Psoas muscle (tissue), 8 donors: ENCODE results near the gene CELF2. TPM values are rescaled to one million over a fixed set of nuclear protein-coding genes. Genes with fewer than 3 reads are reported as not detected.

Source experiments
- ATAC-seq, 4 donors: fragments of 200-7000 bp; cut with Tn5 transposase; one replicate each; pipeline ENCODE4 v1.9.1; 2020; ENCODE audit warnings: moderate library complexity in 3 of 4, mild to moderate bottlenecking in 2 of 4
- DNase-seq, 2 donors: peaks; one replicate each; pipeline ENCODE4 v3.0.0-alpha.2; 2020
- H3K27ac ChIP-seq: fragments of 200-600 bp; one replicate; pipeline ENCODE4 v1.8.0; 2022
- H3K27me3 ChIP-seq, 3 donors: fragments of 200-600 bp in 1 of 3; one replicate each; pipeline versions ENCODE4 v1.6.1 to v1.8.0; 2013 to 2022; ENCODE audit warnings: low read length in 2 of 3, mild to moderate bottlenecking in 2 of 3, moderate library complexity in 1 of 3; ENCODE audit not compliant: insufficient read depth in 3 of 3
- H3K36me3 ChIP-seq, 2 donors: fragments of 200-600 bp in 1 of 2; one replicate each; pipeline versions ENCODE4 v1.6.1 to v1.8.0; 2013 to 2022; ENCODE audit warnings: low read depth in 1 of 2, mild to moderate bottlenecking in 1 of 2, moderate library complexity in 1 of 2; ENCODE audit not compliant: insufficient read depth in 1 of 2
- H3K4me1 ChIP-seq: fragments of 200-600 bp; one replicate; pipeline ENCODE4 v1.8.0; 2022
- H3K4me3 ChIP-seq: fragments of 200-600 bp; one replicate; pipeline ENCODE4 v1.8.0; 2022; ENCODE audit warnings: mild to moderate bottlenecking
- H3K9me3 ChIP-seq: fragments of 200-600 bp; one replicate; pipeline ENCODE4 v1.8.0; 2022
- CTCF ChIP-seq: fragments of 200-600 bp; IDR thresholded peaks from one replicate; pipeline ENCODE4 v1.8.0; 2022; ENCODE audit warnings: antibody characterized with exemption
- WGBS, 3 donors: extraction: QIAGEN DNeasy Blood & Tissue Kit; methylation state at CpG; one replicate each; pipeline versions ENCODE4 v1.1.6 to v1.1.7; 2013; 5-methylcytosine and 5-hydroxymethylcytosine counted together
- intact Hi-C, 2 donors: fragments of 100-400 bp; cut with DNase I; formaldehyde crosslinking; loops; one replicate each; pipeline versions ENCODE4 v1.11.0 to v1.14.2; 2022
- polyA plus RNA-seq, 3 donors: library from polyadenylated mRNA; stranded (reverse); fragments of 200-250 nt; gene quantifications; one replicate each; pipeline ENCODE4 v1.2.3, GENCODE V29; 2013
- total RNA-seq, 4 donors: library from RNA; stranded (reverse); fragmentation: NEBNext Ultra II Directional in 2 of 4; extraction: Animal tissue kit (Norgen Biotek cat#: 25700) in 2 of 4; gene quantifications; one replicate each; pipeline versions ENCODE4 v1.2.1 to v1.2.4, GENCODE V29; 2021 to 2023
- donor health status: healthy with polysubstance abuse.
- donor health status: DM: no; HTN: no; CAD: no; lungs with moderate emphysema.
- donor health status: Bipolar disorder and iron deficiency.
- donor health status: healthy.
- donor health status: DM: yes; HTN: yes; CAD: no.
- donor health status: DM: no; HTN: no; CAD: no.
- donor health status: DM: no; HTN: no; CAD: no.
- donor health status: DM: yes; HTN: yes; CAD: no.

CELF2 gene
- total and polyA plus RNA-seq, 7 donors = 9.8 to 47.8 (median 29.0) TPM

DNA sequence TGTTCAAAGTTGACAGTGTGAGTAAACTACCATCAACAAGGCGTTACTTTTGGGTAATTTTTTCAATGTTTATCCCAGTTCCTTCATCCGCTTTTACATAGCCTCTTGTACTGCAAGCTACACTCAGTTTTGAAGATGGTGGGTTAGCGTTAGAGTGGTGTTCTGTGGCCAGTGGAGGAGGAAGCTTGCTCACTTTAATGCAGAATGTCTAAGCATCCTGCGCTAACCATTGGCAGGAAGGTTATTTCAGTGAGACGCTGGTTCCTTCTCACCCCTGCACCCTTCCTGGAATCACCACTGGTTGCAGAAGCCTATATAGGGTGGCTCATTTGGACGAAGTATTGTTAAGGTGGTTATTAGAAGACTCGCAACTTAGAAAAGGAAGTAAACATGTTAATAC is 159.1 kb downstream of the CELF2 start:
- intact Hi-C loops = no loop called here
- H3K9me3 ChIP-seq = no peaks in the 10 kb centered on the region
- WGBS, 3 donors = 87 to 90% (median 87%) methylated on average over 7 of the region's 7 CpGs
- H3K4me3 ChIP-seq = no peak overlapping the region
- TF ChIP-seq CTCF = no peak
- ATAC-seq = no peak
- no peak overlapping the region for H3K27ac ChIP-seq
- DNase-seq = no peak
- peaks cover 0 to 2% of the 10 kb centered on the region in 2 donors for H3K36me3 ChIP-seq
- peaks cover 28% of the 10 kb centered on the region for H3K4me1 ChIP-seq
- no peaks in the 10 kb centered on the region for H3K27me3 ChIP-seq

- no peak overlapping the region for H3K27ac ChIP-seq
- no peak for DNase-seq
- no peaks in the 10 kb centered on the region for H3K9me3 ChIP-seq
- H3K4me1 ChIP-seq = peaks cover 33% of the 10 kb centered on the region
- WGBS, 3 donors = 54 to 67% (median 63%) methylated on average over 1 of the region's 1 CpG
- TF ChIP-seq CTCF = no peak
- H3K27me3 ChIP-seq = no peaks in the 10 kb centered on the region
- no peak overlapping the region for H3K4me3 ChIP-seq
- peaks cover 0 to 2% of the 10 kb centered on the region in 2 donors for H3K36me3 ChIP-seq
- intact Hi-C loops = no loop called here
- no peak for ATAC-seq
Observed at GRCh38 chr10:11177381-11177780, 159.7 kb downstream of the CELF2 start.

DNA sequence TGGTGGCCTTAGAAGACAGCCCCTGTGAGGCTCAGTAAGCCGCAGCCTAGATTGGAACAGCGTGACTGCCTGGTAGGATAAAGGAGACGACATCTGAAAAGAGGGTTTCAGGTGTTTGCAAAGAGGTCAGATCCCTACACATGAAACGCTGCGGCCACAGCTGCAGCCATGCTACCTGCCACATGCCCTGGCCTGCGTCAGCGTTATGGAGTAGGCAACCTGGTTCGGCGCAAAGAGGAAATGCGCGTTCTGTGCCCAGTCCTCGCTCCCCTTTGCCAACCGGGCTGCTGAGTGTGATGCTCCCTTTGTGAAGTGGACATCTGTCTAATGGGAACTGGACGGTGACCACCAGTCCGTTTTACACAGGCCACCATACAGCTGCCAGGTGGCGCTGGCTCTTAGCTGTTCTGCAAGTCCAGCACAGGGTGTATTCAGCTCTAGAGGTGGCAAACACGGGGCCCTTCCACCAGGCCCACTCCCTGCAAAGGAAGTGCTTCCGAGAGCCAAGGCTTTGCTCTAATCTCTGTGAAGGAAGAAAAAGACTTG is 160.3 kb downstream of the CELF2 start:
- peaks cover 39% of the 10 kb centered on the region for H3K4me1 ChIP-seq
- no peak for TF ChIP-seq CTCF
- H3K27ac ChIP-seq = no peak overlapping the region
- H3K9me3 ChIP-seq = no peaks in the 10 kb centered on the region
- no peak for DNase-seq
- peaks cover 0 to 2% of the 10 kb centered on the region in 2 donors for H3K36me3 ChIP-seq
- H3K4me3 ChIP-seq = no peak overlapping the region
- 80 to 88% (median 87%) methylated on average over 18 of the region's 18 CpGs for WGBS, 3 donors
- intact Hi-C loops = no loop called here
- no peaks in the 10 kb centered on the region for H3K27me3 ChIP-seq
- no peak for ATAC-seq

- peaks cover 0 to 4% of the 10 kb centered on the region in 2 donors for H3K36me3 ChIP-seq
- ATAC-seq (peak in 3 of 4 donors; percentile 28 to 41 (median 34)), DNase-seq (no peak)
- no peaks in the 10 kb centered on the region for H3K9me3 ChIP-seq
- H3K27ac ChIP-seq = no peak overlapping the region
- no peak for TF ChIP-seq CTCF
- intact Hi-C loops = no loop called here
- H3K4me3 ChIP-seq = no peak overlapping the region
- WGBS, 3 donors = 78 to 90% (median 84%) methylated on average over 17 of the region's 17 CpGs
- H3K4me1 ChIP-seq = peaks cover 42% of the 10 kb centered on the region
- H3K27me3 ChIP-seq = no peaks in the 10 kb centered on the region
Observed at GRCh38 chr10:11178606-11179515, 161.2 kb downstream of the CELF2 start.
